ENCODE results near the gene ALG2. TPM values are rescaled to one million over a fixed set of nuclear protein-coding genes. Genes with fewer than 3 reads are reported as not detected.
"Not testable (repeated sequence)": the region's sequence is repeated elsewhere in the genome, so short reads cannot be mapped to it uniquely, and the experiment has no call there.

The ALG2 gene
- total and polyA plus RNA-seq, 2 experiments from 2014 or later = 31.5 to 39.7 TPM

- not testable (repeated sequence) for DNase-seq (ENCODE audit: low spot score); H3F3A ChIP-seq (replicated peaks; ENCODE audit: low read depth); H3K4me3 ChIP-seq; H3K4me1 ChIP-seq (ENCODE audit: insufficient read depth); H3K4me3 Mint-ChIP-seq; H3K4me1 Mint-ChIP-seq; H3K27me3 ChIP-seq (ENCODE audit: insufficient read depth); H3K27ac Mint-ChIP-seq; H3K36me3 Mint-ChIP-seq (ENCODE audit: low read depth); H3K9me3 Mint-ChIP-seq; H3K79me2 ChIP-seq (replicated peaks; ENCODE audit: insufficient read depth); H3K4me2 ChIP-seq; H3K27ac ChIP-seq (ENCODE audit: low read depth); H3K27me3 Mint-ChIP-seq (ENCODE audit: insufficient read depth, low read depth, poor library complexity); H2AFZ ChIP-seq; ATAC-seq; H3K9me2 ChIP-seq (ENCODE audit: insufficient read depth); H3K36me3 ChIP-seq (ENCODE audit: insufficient read depth); H4K20me1 ChIP-seq (replicated peaks; ENCODE audit: insufficient read depth)
Observed at GRCh38 chr9:99237849-99238248, 16.1 kb upstream of the ALG2 start.

- Mint-ChIP-seq H3K9me3 (peaks cover 2% of the 10 kb centered on the region; the same call in 1 of the 3 replicates), H3K4me3 (no peak overlapping the region), H3K27ac (no peak overlapping the region), H3K27me3 (ENCODE audit: insufficient read depth, low read depth, poor library complexity) (peaks cover 1% of the 10 kb centered on the region), H3K36me3 (ENCODE audit: low read depth) (peaks cover 2% of the 10 kb centered on the region; the same call in 1 of the 3 replicates), H3K4me1 (no peaks in the 10 kb centered on the region)
- ATAC-seq (no peak), DNase-seq (ENCODE audit: low spot score) (no peak)
- H3F3A ChIP-seq (replicated peaks; ENCODE audit: low read depth) = no peaks in the 10 kb centered on the region
- H3K27me3 ChIP-seq (ENCODE audit: insufficient read depth) = no peaks in the 10 kb centered on the region
- H3K27ac ChIP-seq (ENCODE audit: low read depth) = no peak overlapping the region
- H3K4me1 ChIP-seq (ENCODE audit: insufficient read depth) = no peaks in the 10 kb centered on the region
- H3K4me3 ChIP-seq = no peak overlapping the region
- no peak overlapping the region for H2AFZ ChIP-seq
- H3K9me2 ChIP-seq (ENCODE audit: insufficient read depth) = no peaks in the 10 kb centered on the region
- H3K79me2 ChIP-seq (replicated peaks; ENCODE audit: insufficient read depth) = no peaks in the 10 kb centered on the region
- H3K4me2 ChIP-seq = no peak overlapping the region
- no peaks in the 10 kb centered on the region for H3K36me3 ChIP-seq (ENCODE audit: insufficient read depth)
- peaks cover 6% of the 10 kb centered on the region for H4K20me1 ChIP-seq (replicated peaks; ENCODE audit: insufficient read depth)
- TF ChIP-seq EZH2phosphoT487 (IDR thresholded peaks at IDR 0.05; ENCODE audit: unreplicated experiment) (no peak), ZNF331 (CRISPR knock-in tag; IDR thresholded peaks at IDR 0.05; ENCODE audit: low read depth) (no peak), EZH2 (IDR thresholded peaks at IDR 0.05; ENCODE audit: low read depth, unreplicated experiment) (no peak), CREB1 (CRISPR knock-in tag; IDR thresholded peaks at IDR 0.05; ENCODE audit: low read depth) (no peak), STAT1 (IDR thresholded peaks at IDR 0.05; ENCODE audit: unreplicated experiment) (no peak), JUNB (IDR thresholded peaks at IDR 0.05; ENCODE audit: unreplicated experiment) (no peak), ZNF114 (CRISPR knock-in tag; IDR thresholded peaks at IDR 0.05) (no peak), POLR2AphosphoS5 (IDR thresholded peaks at IDR 0.05; ENCODE audit: low read depth) (no peak), ETS1 (IDR thresholded peaks at IDR 0.05) (no peak)
- TF ChIP-seq, protein P1, sequence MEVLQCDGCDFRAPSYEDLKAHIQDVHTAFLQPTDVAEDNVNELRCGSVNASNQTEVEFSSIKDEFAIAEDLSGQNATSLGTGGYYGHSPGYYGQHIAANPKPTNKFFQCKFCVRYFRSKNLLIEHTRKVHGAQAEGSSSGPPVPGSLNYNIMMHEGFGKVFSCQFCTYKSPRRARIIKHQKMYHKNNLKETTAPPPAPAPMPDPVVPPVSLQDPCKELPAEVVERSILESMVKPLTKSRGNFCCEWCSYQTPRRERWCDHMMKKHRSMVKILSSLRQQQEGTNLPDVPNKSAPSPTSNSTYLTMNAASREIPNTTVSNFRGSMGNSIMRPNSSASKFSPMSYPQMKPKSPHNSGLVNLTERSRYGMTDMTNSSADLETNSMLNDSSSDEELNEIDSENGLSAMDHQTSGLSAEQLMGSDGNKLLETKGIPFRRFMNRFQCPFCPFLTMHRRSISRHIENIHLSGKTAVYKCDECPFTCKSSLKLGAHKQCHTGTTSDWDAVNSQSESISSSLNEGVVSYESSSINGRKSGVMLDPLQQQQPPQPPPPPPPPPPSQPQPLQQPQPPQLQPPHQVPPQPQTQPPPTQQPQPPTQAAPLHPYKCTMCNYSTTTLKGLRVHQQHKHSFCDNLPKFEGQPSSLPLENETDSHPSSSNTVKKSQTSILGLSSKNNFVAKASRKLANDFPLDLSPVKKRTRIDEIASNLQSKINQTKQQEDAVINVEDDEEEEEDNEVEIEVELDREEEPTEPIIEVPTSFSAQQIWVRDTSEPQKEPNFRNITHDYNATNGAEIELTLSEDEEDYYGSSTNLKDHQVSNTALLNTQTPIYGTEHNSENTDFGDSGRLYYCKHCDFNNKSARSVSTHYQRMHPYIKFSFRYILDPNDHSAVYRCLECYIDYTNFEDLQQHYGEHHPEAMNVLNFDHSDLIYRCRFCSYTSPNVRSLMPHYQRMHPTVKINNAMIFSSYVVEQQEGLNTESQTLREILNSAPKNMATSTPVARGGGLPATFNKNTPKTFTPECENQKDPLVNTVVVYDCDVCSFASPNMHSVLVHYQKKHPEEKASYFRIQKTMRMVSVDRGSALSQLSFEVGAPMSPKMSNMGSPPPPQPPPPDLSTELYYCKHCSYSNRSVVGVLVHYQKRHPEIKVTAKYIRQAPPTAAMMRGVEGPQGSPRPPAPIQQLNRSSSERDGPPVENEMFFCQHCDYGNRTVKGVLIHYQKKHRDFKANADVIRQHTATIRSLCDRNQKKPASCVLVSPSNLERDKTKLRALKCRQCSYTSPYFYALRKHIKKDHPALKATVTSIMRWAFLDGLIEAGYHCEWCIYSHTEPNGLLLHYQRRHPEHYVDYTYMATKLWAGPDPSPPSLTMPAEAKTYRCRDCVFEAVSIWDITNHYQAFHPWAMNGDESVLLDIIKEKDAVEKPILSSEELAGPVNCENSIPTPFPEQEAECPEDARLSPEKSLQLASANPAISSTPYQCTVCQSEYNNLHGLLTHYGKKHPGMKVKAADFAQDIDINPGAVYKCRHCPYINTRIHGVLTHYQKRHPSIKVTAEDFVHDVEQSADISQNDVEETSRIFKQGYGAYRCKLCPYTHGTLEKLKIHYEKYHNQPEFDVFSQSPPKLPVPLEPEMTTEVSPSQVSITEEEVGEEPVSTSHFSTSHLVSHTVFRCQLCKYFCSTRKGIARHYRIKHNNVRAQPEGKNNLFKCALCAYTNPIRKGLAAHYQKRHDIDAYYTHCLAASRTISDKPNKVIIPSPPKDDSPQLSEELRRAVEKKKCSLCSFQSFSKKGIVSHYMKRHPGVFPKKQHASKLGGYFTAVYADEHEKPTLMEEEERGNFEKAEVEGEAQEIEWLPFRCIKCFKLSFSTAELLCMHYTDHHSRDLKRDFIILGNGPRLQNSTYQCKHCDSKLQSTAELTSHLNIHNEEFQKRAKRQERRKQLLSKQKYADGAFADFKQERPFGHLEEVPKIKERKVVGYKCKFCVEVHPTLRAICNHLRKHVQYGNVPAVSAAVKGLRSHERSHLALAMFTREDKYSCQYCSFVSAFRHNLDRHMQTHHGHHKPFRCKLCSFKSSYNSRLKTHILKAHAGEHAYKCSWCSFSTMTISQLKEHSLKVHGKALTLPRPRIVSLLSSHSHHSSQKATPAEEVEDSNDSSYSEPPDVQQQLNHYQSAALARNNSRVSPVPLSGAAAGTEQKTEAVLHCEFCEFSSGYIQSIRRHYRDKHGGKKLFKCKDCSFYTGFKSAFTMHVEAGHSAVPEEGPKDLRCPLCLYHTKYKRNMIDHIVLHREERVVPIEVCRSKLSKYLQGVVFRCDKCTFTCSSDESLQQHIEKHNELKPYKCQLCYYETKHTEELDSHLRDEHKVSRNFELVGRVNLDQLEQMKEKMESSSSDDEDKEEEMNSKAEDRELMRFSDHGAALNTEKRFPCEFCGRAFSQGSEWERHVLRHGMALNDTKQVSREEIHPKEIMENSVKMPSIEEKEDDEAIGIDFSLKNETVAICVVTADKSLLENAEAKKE (CRISPR knock-in tag; IDR thresholded peaks at IDR 0.05) = no peak
- TF ChIP-seq, protein P2, sequence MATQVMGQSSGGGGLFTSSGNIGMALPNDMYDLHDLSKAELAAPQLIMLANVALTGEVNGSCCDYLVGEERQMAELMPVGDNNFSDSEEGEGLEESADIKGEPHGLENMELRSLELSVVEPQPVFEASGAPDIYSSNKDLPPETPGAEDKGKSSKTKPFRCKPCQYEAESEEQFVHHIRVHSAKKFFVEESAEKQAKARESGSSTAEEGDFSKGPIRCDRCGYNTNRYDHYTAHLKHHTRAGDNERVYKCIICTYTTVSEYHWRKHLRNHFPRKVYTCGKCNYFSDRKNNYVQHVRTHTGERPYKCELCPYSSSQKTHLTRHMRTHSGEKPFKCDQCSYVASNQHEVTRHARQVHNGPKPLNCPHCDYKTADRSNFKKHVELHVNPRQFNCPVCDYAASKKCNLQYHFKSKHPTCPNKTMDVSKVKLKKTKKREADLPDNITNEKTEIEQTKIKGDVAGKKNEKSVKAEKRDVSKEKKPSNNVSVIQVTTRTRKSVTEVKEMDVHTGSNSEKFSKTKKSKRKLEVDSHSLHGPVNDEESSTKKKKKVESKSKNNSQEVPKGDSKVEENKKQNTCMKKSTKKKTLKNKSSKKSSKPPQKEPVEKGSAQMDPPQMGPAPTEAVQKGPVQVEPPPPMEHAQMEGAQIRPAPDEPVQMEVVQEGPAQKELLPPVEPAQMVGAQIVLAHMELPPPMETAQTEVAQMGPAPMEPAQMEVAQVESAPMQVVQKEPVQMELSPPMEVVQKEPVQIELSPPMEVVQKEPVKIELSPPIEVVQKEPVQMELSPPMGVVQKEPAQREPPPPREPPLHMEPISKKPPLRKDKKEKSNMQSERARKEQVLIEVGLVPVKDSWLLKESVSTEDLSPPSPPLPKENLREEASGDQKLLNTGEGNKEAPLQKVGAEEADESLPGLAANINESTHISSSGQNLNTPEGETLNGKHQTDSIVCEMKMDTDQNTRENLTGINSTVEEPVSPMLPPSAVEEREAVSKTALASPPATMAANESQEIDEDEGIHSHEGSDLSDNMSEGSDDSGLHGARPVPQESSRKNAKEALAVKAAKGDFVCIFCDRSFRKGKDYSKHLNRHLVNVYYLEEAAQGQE (IDR thresholded peaks at IDR 0.05; ENCODE audit: unreplicated experiment) = no peak
Observed at GRCh38 chr9:99237356-99237755, 15.6 kb upstream of the ALG2 start.
